Measurements from ENCODE around the gene ACSS1.

ACSS1 gene

GRCh38 chr20:25078662-25079061 lies 20.7 kb upstream of the ACSS1 start:
- DNase-seq (ENCODE audit: insufficient read length, low spot score) (no peak), FAIRE-seq (no peak)

GRCh38 chr20:25077610-25078169 lies 19.8 kb upstream of the ACSS1 start:
- FAIRE-seq (no peak), DNase-seq (ENCODE audit: insufficient read length, low spot score) (no peak)
- no peak for TF ChIP-seq CTCF (IDR thresholded peaks at IDR 0.05; ENCODE audit: insufficient read depth, missing control alignments)

More at GRCh38 chr20:25078662-25079061, 20.7 kb upstream of the ACSS1 start:
- TF ChIP-seq CTCF (IDR thresholded peaks at IDR 0.05; ENCODE audit: insufficient read depth, missing control alignments), result no peak

GRCh38 chr20:25076731-25077609 lies 19.0 kb upstream of the ACSS1 start:
- DNase-seq (ENCODE audit: insufficient read length, low spot score), result no peak

GRCh38 chr20:25076201-25076600 lies 18.3 kb upstream of the ACSS1 start:
- FAIRE-seq (no peak), DNase-seq (ENCODE audit: insufficient read length, low spot score) (no peak)

More at GRCh38 chr20:25076731-25077609, 19.0 kb upstream of the ACSS1 start:
- FAIRE-seq, result no peak
- TF ChIP-seq CTCF (IDR thresholded peaks at IDR 0.05; ENCODE audit: insufficient read depth, missing control alignments), result peak; percentile 35

GRCh38 chr20:25073544-25073943 lies 15.6 kb upstream of the ACSS1 start:
- no peak for TF ChIP-seq CTCF (IDR thresholded peaks at IDR 0.05; ENCODE audit: insufficient read depth, missing control alignments)
- DNase-seq (ENCODE audit: insufficient read length, low spot score), result no peak
- FAIRE-seq, result no peak

More at GRCh38 chr20:25076201-25076600, 18.3 kb upstream of the ACSS1 start:
- no peak for TF ChIP-seq CTCF (IDR thresholded peaks at IDR 0.05; ENCODE audit: insufficient read depth, missing control alignments)

GRCh38 chr20:25072226-25072811 lies 14.4 kb upstream of the ACSS1 start:
- DNase-seq (ENCODE audit: insufficient read length, low spot score) (no peak), FAIRE-seq (no peak)
- TF ChIP-seq CTCF (IDR thresholded peaks at IDR 0.05; ENCODE audit: insufficient read depth, missing control alignments), result no peak

Data from D721Med (cell line).